Ecto neural progenitor cell (in vitro differentiated cells): ENCODE results near the gene ZNF678.

ENCODE experiments used
- DNase-seq: peaks from one replicate; pipeline ENCODE4 v3.0.0-alpha.2; 2018; ENCODE audit warnings: low spot score

Gene ZNF678

GRCh38 chr1:227723474-227723873 lies 160.1 kb downstream of the ZNF678 start:
- DNase-seq = no peak

GRCh38 chr1:227725046-227725445 lies 161.7 kb downstream of the ZNF678 start:
- no peak for DNase-seq

GRCh38 chr1:227726318-227726717 lies 163.0 kb downstream of the ZNF678 start:
- no peak for DNase-seq
